SK-N-SH (cell line): ENCODE data around the gene NFE2. TPM values are rescaled to one million over a fixed set of nuclear protein-coding genes. Genes with fewer than 3 reads are reported as not detected.

Experiments used
- CTCF ChIA-PET: fragments of 300-600, 350-600 bp; formaldehyde crosslinking; extraction: SDS; loops from one replicate; lab custom pipeline; 2021; lab: Yijun Ruan, JAX
- POLR2A ChIA-PET: fragments of 350-600 bp; sonication (Branson Sonifier 250); formaldehyde crosslinking; extraction: SDS; loops from one replicate; lab custom pipeline; 2020; ENCODE audit warnings: antibody characterized with exemption, inconsistent platforms; lab: Yijun Ruan, JAX
- DNase-seq: peaks from one replicate; pipeline ENCODE4 v3.0.0; 2012
- H2AFZ ChIP-seq: fragments of 200-600 bp; sonication (generic); 2 replicates; pipeline ENCODE4 v1.8.1; 2016; ENCODE audit warnings: antibody characterized with exemption, mild to moderate bottlenecking, low read depth
- H3F3A ChIP-seq: fragments of 200-600 bp; sonication (generic); replicated peaks from 2 replicates; pipeline ENCODE3; 2016; ENCODE audit warnings: antibody characterized with exemption, mild to moderate bottlenecking; ENCODE audit not compliant: insufficient read depth
- H3K27ac ChIP-seq, 2 experiments: fragments of 200-500 bp in 1 of 2; fragments of 200-600 bp in 1 of 2; sonication (Bioruptor generic) in 1 of 2; sonication (generic), shearing (Covaris generic) in 1 of 2; 2 replicates each; pipeline versions ENCODE4 v1.5.1 to v1.6.1; 2014 to 2016; ENCODE audit warnings: low read depth in 2 of 2, inconsistent platforms in 1 of 2, low read length in 1 of 2, mild to moderate bottlenecking in 1 of 2, mixed read lengths in 1 of 2
- H3K27me3 ChIP-seq: fragments of 200-600 bp; sonication (generic), shearing (Covaris generic); 2 replicates; pipeline ENCODE4 v1.6.1; 2016; ENCODE audit warnings: mixed run types; ENCODE audit not compliant: insufficient read depth
- H3K36me3 ChIP-seq, 2 experiments: fragments of 200-500 bp in 1 of 2; fragments of 200-600 bp in 1 of 2; sonication (Bioruptor generic) in 1 of 2; sonication (generic) in 1 of 2; replicated peaks in 1 of 2; 2 replicates each; pipeline versions ENCODE3 to v1.5.1; 2014 to 2016; ENCODE audit warnings: low read length in 1 of 2, mild to moderate bottlenecking in 1 of 2; ENCODE audit not compliant: insufficient read depth in 2 of 2, control insufficient read depth in 1 of 2
- H3K4me1 ChIP-seq, 2 experiments: fragments of 200-500 bp in 1 of 2; fragments of 200-600 bp in 1 of 2; sonication (Bioruptor generic) in 1 of 2; sonication (generic), shearing (Covaris generic) in 1 of 2; 2 replicates each; pipeline versions ENCODE4 v1.5.1 to v1.6.1; 2014 to 2016; ENCODE audit warnings: low read depth in 1 of 2, low read length in 1 of 2, mixed run types in 1 of 2; ENCODE audit not compliant: insufficient read depth in 2 of 2, control insufficient read depth in 1 of 2
- H3K4me2 ChIP-seq: fragments of 200-600 bp; sonication (generic), shearing (Covaris generic); 2 replicates; pipeline ENCODE4 v1.6.1; 2017; ENCODE audit warnings: mixed run types
- H3K4me3 ChIP-seq, 2 experiments: fragments of 200-500 bp in 1 of 2; fragments of 200-600 bp in 1 of 2; sonication (Bioruptor generic) in 1 of 2; sonication (generic), shearing (Covaris generic) in 1 of 2; 2 replicates each; pipeline versions ENCODE4 v1.5.1 to v1.8.1; 2014 to 2016; ENCODE audit warnings: low read depth in 2 of 2, inconsistent platforms in 1 of 2, low read length in 1 of 2, mild to moderate bottlenecking in 1 of 2, mixed read lengths in 1 of 2, moderate library complexity in 1 of 2
- H3K79me2 ChIP-seq: fragments of 200-600 bp; sonication (generic); 2 replicates; pipeline ENCODE4 v1.8.1; 2017; ENCODE audit warnings: mild to moderate bottlenecking; ENCODE audit not compliant: insufficient read depth
- H3K9ac ChIP-seq: fragments of 200-600 bp; sonication (generic); 2 replicates; pipeline ENCODE4 v1.6.1; 2017; ENCODE audit warnings: mixed run types
- H3K9me2 ChIP-seq: fragments of 200-600 bp; sonication (generic); 2 replicates; pipeline ENCODE4 v1.6.1; 2017; ENCODE audit warnings: mixed run types
- H3K9me3 ChIP-seq: fragments of 200-600 bp; sonication (generic); 2 replicates; pipeline ENCODE4 v1.6.1; 2017; ENCODE audit warnings: mixed run types, mild to moderate bottlenecking, moderate library complexity
- H4K20me1 ChIP-seq: fragments of 200-600 bp; sonication (generic); 2 replicates; pipeline ENCODE4 v1.6.1; 2017; ENCODE audit warnings: mild to moderate bottlenecking, mixed run types; ENCODE audit not compliant: insufficient read depth
- CHD2 ChIP-seq: fragments of 150-350 bp; IDR thresholded peaks from 2 replicates; pipeline ENCODE4 v1.6.1; 2018; ENCODE audit warnings: low read length; ENCODE audit not compliant: partially characterized antibody
- EP300 ChIP-seq, 2 experiments: IDR thresholded peaks; 2 replicates each; pipeline versions ENCODE4 v1.4.0 to v1.6.1; 2012; ENCODE audit warnings: borderline replicate concordance in 1 of 2, low read depth in 1 of 2, low read length in 1 of 2
- EZH2phosphoT487 ChIP-seq: fragments of 200-600 bp; sonication (generic); IDR thresholded peaks from 2 replicates; pipeline ENCODE4 v1.6.1; 2017; ENCODE audit warnings: low read depth, mixed run types, mild to moderate bottlenecking, antibody characterized with exemption, moderate library complexity, borderline replicate concordance
- GABPA ChIP-seq: IDR thresholded peaks from 2 replicates; pipeline ENCODE4 v1.4.0; 2012; ENCODE audit warnings: low read depth, mild to moderate bottlenecking
- IRF3 ChIP-seq: fragments of 150-350 bp; IDR thresholded peaks from 2 replicates; pipeline ENCODE4 v1.6.1; 2016; ENCODE audit warnings: mild to moderate bottlenecking, low read depth, low read length
- JUND ChIP-seq: IDR thresholded peaks from 2 replicates; pipeline ENCODE4 v1.4.0; 2012
- MEF2A ChIP-seq: IDR thresholded peaks from 2 replicates; pipeline ENCODE4 v1.4.0; 2012; ENCODE audit warnings: low read depth, borderline replicate concordance
- MXI1 ChIP-seq: IDR thresholded peaks from 2 replicates; pipeline ENCODE4 v1.6.1; 2012; ENCODE audit warnings: mild to moderate bottlenecking, low read depth, low read length, improper control_type of control experiment
- NFIC ChIP-seq: IDR thresholded peaks from 2 replicates; pipeline ENCODE4 v1.4.0; 2012; ENCODE audit warnings: borderline replicate concordance
- PBX3 ChIP-seq: IDR thresholded peaks from 2 replicates; pipeline ENCODE4; 2012
- POLR2AphosphoS5 ChIP-seq: IDR thresholded peaks from 2 replicates; pipeline ENCODE4 v1.6.1; 2012; ENCODE audit warnings: low read depth, low read length
- RAD21 ChIP-seq: IDR thresholded peaks from 2 replicates; pipeline ENCODE4 v1.6.1; 2012; ENCODE audit warnings: mild to moderate bottlenecking, low read length
- REST ChIP-seq: IDR thresholded peaks from 2 replicates; pipeline ENCODE4 v1.6.1; 2012; ENCODE audit warnings: mild to moderate bottlenecking, low read depth, low read length, moderate library complexity
- RFX5 ChIP-seq: IDR thresholded peaks from 2 replicates; pipeline ENCODE4 v1.6.1; 2012; ENCODE audit warnings: mild to moderate bottlenecking, improper control_type of control experiment, low read length
- TAF1 ChIP-seq: IDR thresholded peaks from 2 replicates; pipeline ENCODE4 v1.6.1; 2012; ENCODE audit warnings: low read depth, mild to moderate bottlenecking, low read length, moderate library complexity, borderline replicate concordance
- ZBTB33 ChIP-seq: IDR thresholded peaks from 2 replicates; pipeline ENCODE4 v1.4.0; 2012; ENCODE audit warnings: low read depth, borderline replicate concordance
- WGBS: methylation state at CpG from one replicate; pipeline ENCODE4 v1.1.6; 2017; ENCODE audit warnings: low lambda C conversion rate; 5-methylcytosine and 5-hydroxymethylcytosine counted together
- polyA plus RNA-seq, 3 experiments: library from polyadenylated mRNA; depleted of rRNA; stranded (reverse); fragments of >200 nt; gene quantifications; 2 replicates each; pipeline ENCODE4 v1.2.3, GENCODE V29; 2012

Gene NFE2
- 0.16 and 0.25 TPM in 2 replicates for polyA plus RNA-seq (2012; rRNA removed)
- 0.10 and 0.13 TPM in 2 replicates for polyA plus RNA-seq (2012; cell fraction: cytosol; rRNA removed)
- polyA plus RNA-seq (2012; cell fraction: nucleus; rRNA removed): 0.17 and 0.25 TPM in 2 replicates

GRCh38 chr12:54300732-54301427 is at the start of gene NFE2:
TSS of gene NFE2 (minus strand) at chr12:54301015. CDS start at chr12:54295248, 5,767 bp downstream.
- H3K4me2 ChIP-seq: peak within 1 kb of the TSS; percentile 41
- H3K4me1 ChIP-seq: peaks cover 0 to 10% of the 10 kb centered on the region in 2 experiments; a peak in 1 of 4 replicates
- no peaks in the 10 kb centered on the region for H3K9me2 ChIP-seq
- H3K9me3 ChIP-seq: no peaks in the 10 kb centered on the region
- H3F3A ChIP-seq: peaks cover 3% of the 10 kb centered on the region
- POLR2A ChIA-PET: interaction anchor here (1.0 to 1.2 kb wide), 2 partner anchors 9 to 14 kb away, joined by 3 read pairs; no protein-coding TSS in a partner anchor
- no peaks in the 10 kb centered on the region for H4K20me1 ChIP-seq
- no peak within 1 kb of the TSS for H2AFZ ChIP-seq
- H3K27me3 ChIP-seq: no peaks in the 10 kb centered on the region; the same call in 1 of the 2 replicates
- H3K27ac ChIP-seq: no peak within 1 kb of the TSS
- no peaks in the 10 kb centered on the region for H3K79me2 ChIP-seq
- CTCF ChIA-PET: interaction anchor here (0.6 to 4.5 kb wide), 7 partner anchors 9 to 105 kb away, joined by 3 to 18 read pairs (median 10); partner anchors contain the start of gene COPZ1
- DNase-seq: peak; percentile 49
- no peak within 1 kb of the TSS for H3K9ac ChIP-seq
- TF ChIP-seq MEF2A (no peak), GABPA (no peak), REST (no peak), NFIC (0 out of 2 replicates have a peak, but pooled peaks have one; percentile 17), JUND (no peak), POLR2AphosphoS5 (no peak)
- TF ChIP-seq, all 33 proteins: peak for 1
- H3K4me3 ChIP-seq: peak within 1 kb of the TSS in 1 of 2 experiments; percentile 14; a peak in 1 of 4 replicates
- WGBS: 31% methylated on average over 20 of the region's 26 CpGs
- no peaks in the 10 kb centered on the region for H3K36me3 ChIP-seq

- peaks cover 23 to 54% of the 10 kb centered on the region in 2 experiments for H3K36me3 ChIP-seq
Observed at GRCh38 chr12:54349679-54350078, 48.9 kb upstream of the NFE2 start.

More at GRCh38 chr12:54349679-54350078, 48.9 kb upstream of the NFE2 start:
- H3F3A ChIP-seq: no peaks in the 10 kb centered on the region
- no peaks in the 10 kb centered on the region for H4K20me1 ChIP-seq
- no peak overlapping the region for H3K4me2 ChIP-seq
- no peak for DNase-seq
- H2AFZ ChIP-seq: no peak overlapping the region
- no peaks in the 10 kb centered on the region for H3K79me2 ChIP-seq
- H3K4me1 ChIP-seq: peaks cover 25 to 26% of the 10 kb centered on the region in 2 experiments
- no peaks in the 10 kb centered on the region for H3K9me2 ChIP-seq
- POLR2A ChIA-PET: no interaction called here
- H3K9ac ChIP-seq: no peak overlapping the region
- no peak for TF ChIP-seq PBX3
- no peak for TF ChIP-seq EP300 (IDR thresholded peaks at IDR 0.05; ENCODE audit: borderline replicate concordance in 1 of 2, low read depth in 1 of 2, low read length in 1 of 2)
- no peak for TF ChIP-seq TAF1
- no peak for TF ChIP-seq EZH2phosphoT487
- no peak for TF ChIP-seq CHD2
- TF ChIP-seq IRF3: no peak
- TF ChIP-seq RAD21: no peak
- TF ChIP-seq RFX5: no peak
- TF ChIP-seq MEF2A: no peak
- TF ChIP-seq MXI1: no peak
- no peak for TF ChIP-seq ZBTB33
- no peaks in the 10 kb centered on the region for H3K9me3 ChIP-seq
- H3K27me3 ChIP-seq: no peaks in the 10 kb centered on the region
- CTCF ChIA-PET: interaction anchor here (1.0 to 5.3 kb wide), 7 partner anchors 12 to 148 kb away, joined by 3 to 63 read pairs (median 4); partner anchors contain the start of gene COPZ1
- no peak overlapping the region for H3K27ac ChIP-seq
- H3K4me3 ChIP-seq: no peak overlapping the region
